ENCODE data around the gene SVEP1.

DNA sequence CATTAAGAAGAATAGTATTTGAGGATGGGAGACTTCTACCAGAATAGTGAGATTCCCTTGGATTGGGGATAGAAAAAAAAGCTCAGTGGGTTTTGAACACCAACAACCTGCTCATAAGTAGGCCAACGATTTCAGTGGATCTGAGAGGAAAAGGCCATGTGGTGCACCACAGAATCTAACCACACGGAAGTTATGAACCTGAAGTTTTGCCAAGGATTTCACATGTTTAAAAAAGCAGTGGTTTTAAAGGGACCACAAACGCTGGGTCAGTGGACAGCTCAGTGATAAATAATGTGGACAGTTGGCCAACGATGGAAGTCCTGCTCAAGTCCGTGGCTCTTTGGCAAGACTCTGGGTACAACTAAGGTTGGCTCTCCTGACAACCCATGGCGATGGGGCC is 134.6 kb downstream of the SVEP1 start:
- TF ChIP-seq, protein P1, sequence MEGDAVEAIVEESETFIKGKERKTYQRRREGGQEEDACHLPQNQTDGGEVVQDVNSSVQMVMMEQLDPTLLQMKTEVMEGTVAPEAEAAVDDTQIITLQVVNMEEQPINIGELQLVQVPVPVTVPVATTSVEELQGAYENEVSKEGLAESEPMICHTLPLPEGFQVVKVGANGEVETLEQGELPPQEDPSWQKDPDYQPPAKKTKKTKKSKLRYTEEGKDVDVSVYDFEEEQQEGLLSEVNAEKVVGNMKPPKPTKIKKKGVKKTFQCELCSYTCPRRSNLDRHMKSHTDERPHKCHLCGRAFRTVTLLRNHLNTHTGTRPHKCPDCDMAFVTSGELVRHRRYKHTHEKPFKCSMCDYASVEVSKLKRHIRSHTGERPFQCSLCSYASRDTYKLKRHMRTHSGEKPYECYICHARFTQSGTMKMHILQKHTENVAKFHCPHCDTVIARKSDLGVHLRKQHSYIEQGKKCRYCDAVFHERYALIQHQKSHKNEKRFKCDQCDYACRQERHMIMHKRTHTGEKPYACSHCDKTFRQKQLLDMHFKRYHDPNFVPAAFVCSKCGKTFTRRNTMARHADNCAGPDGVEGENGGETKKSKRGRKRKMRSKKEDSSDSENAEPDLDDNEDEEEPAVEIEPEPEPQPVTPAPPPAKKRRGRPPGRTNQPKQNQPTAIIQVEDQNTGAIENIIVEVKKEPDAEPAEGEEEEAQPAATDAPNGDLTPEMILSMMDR (IDR thresholded peaks at IDR 0.05), result no peak
- TF ChIP-seq EP300 (IDR thresholded peaks at IDR 0.05) (no peak), POLR2A (IDR thresholded peaks at IDR 0.05) (no peak), POLR2AphosphoS5 (IDR thresholded peaks at IDR 0.05) (no peak)
